ENCODE data around the gene TMEM209. TPM values are rescaled to one million over a fixed set of nuclear protein-coding genes. Genes with fewer than 3 reads are reported as not detected.

TMEM209 gene
- total RNA-seq, 1 donor from 2014 or later, result 11.8 TPM

DNA sequence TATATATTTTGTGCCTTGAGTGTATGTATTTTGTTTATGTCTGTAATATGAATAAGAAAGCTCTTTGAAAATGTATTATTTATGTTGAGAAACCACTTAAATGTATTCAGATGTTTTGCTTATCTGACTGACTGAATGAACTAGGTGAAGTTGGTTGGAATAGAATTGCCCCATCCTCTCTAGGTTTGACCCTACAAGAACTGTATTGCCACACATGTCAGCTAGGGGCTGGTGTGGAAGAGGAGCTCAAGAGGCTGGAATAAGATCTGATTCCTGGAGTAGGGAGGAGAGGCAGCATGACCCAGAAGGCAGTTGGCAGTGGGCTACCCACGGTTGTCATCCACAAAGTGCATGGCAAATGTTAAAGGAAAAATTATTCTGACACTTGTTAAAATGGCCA, 11.5 kb upstream of the TMEM209 start:
- no peak overlapping the region for H3K27ac Mint-ChIP-seq (ENCODE audit: unreplicated experiment)
- no peak for DNase-seq (ENCODE audit: low spot score)
- H3K9me3 Mint-ChIP-seq (ENCODE audit: unreplicated experiment), result no peaks in the 10 kb centered on the region
- H3K27me3 Mint-ChIP-seq (ENCODE audit: unreplicated experiment), result no peaks in the 10 kb centered on the region
- no peaks in the 10 kb centered on the region for H3K4me1 Mint-ChIP-seq (ENCODE audit: unreplicated experiment)
- no peak for TF ChIP-seq CTCF (IDR thresholded peaks at IDR 0.05; ENCODE audit: unreplicated experiment)
- no peaks in the 10 kb centered on the region for H3K36me3 Mint-ChIP-seq (ENCODE audit: low read depth, unreplicated experiment)
- no peak overlapping the region for H3K4me3 Mint-ChIP-seq (ENCODE audit: unreplicated experiment)

DNA sequence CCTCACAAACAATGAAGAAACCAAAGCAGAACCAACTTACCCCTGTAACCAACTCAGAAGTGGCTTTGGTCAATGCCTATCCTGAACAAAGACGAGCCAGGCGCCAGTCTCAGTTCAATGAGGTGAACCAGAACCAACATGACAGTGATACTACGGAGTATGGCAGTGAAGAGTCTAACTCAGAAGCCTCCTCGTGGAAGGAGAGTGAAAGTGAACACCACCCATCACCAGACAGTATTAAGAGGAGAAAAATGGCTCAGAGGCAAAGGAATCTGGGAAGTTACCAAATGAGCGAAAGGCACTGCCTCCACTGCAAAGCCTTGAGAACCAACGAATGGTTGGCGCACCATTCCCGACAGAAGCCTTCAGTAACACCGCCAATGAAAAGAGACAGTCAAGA, 10.8 kb upstream of the TMEM209 start:
- no peak for DNase-seq (ENCODE audit: low spot score)
- H3K4me3 Mint-ChIP-seq (ENCODE audit: unreplicated experiment), result no peak overlapping the region
- TF ChIP-seq CTCF (IDR thresholded peaks at IDR 0.05; ENCODE audit: unreplicated experiment), result no peak
- H3K4me1 Mint-ChIP-seq (ENCODE audit: unreplicated experiment), result no peaks in the 10 kb centered on the region
- no peaks in the 10 kb centered on the region for H3K27me3 Mint-ChIP-seq (ENCODE audit: unreplicated experiment)
- no peaks in the 10 kb centered on the region for H3K9me3 Mint-ChIP-seq (ENCODE audit: unreplicated experiment)
- no peaks in the 10 kb centered on the region for H3K36me3 Mint-ChIP-seq (ENCODE audit: low read depth, unreplicated experiment)
- H3K27ac Mint-ChIP-seq (ENCODE audit: unreplicated experiment), result no peak overlapping the region

- H3K9me3 Mint-ChIP-seq (ENCODE audit: unreplicated experiment), result no peaks in the 10 kb centered on the region
These were observed 8.6 kb upstream of the TMEM209 start for GRCh38 chr7:130213828-130214227.

DNA sequence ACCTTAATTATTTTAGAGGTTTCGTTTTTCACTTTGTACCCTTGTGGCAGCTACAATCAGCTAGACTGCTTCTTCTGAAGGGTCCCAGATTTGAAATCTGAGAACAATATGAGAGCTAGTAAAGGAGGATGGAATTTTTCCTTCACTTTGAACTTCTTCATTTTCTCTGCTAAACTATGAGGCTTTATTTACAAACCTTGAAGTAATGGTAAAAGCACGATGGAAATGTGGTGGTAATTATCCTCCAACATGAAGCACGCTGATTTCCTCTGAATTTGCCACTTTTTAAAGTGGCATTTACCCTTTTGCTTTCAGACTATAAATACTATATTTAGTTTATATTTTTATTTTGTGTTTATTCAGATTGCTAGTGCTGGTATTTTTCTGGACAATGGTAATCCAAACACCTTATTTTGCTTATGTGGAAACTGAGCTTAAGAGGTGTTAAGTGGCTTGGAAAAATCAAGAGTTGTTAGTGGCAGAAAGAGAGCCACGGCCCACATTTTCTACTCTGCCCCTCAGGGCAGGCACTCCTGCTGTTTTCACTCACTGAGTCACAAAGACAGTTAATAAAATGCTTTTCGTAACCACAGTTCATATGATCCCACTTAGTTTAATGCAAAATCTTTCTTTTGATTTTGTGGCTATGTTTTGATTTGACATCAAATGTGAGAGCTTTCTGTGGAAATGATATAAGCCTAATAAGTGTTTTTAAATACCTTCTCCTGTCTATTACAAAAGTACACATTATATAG, 5.2 kb upstream of the TMEM209 start:
- no peak overlapping the region for H3K27ac Mint-ChIP-seq (ENCODE audit: unreplicated experiment)
- H3K36me3 Mint-ChIP-seq (ENCODE audit: low read depth, unreplicated experiment), result no peaks in the 10 kb centered on the region

More at GRCh38 chr7:130213828-130214227, 8.6 kb upstream of the TMEM209 start:
- DNase-seq (ENCODE audit: low spot score), result no peak
- no peaks in the 10 kb centered on the region for H3K4me1 Mint-ChIP-seq (ENCODE audit: unreplicated experiment)
- H3K27me3 Mint-ChIP-seq (ENCODE audit: unreplicated experiment), result no peaks in the 10 kb centered on the region
- H3K27ac Mint-ChIP-seq (ENCODE audit: unreplicated experiment), result no peak overlapping the region
- H3K36me3 Mint-ChIP-seq (ENCODE audit: low read depth, unreplicated experiment), result no peaks in the 10 kb centered on the region
- H3K4me3 Mint-ChIP-seq (ENCODE audit: unreplicated experiment), result no peak overlapping the region
- no peak for TF ChIP-seq CTCF (IDR thresholded peaks at IDR 0.05; ENCODE audit: unreplicated experiment)

More for the DNA sequence above, 5.2 kb upstream of the TMEM209 start:
- no peak for TF ChIP-seq CTCF (IDR thresholded peaks at IDR 0.05; ENCODE audit: unreplicated experiment)
- Mint-ChIP-seq H3K9me3 (ENCODE audit: unreplicated experiment) (no peaks in the 10 kb centered on the region), H3K27me3 (ENCODE audit: unreplicated experiment) (no peaks in the 10 kb centered on the region), H3K4me1 (ENCODE audit: unreplicated experiment) (no peaks in the 10 kb centered on the region), H3K4me3 (ENCODE audit: unreplicated experiment) (no peak overlapping the region)
- no peak for DNase-seq (ENCODE audit: low spot score)
